ENCODE results near the gene UBTD2. TPM values are rescaled to one million over a fixed set of nuclear protein-coding genes. Genes with fewer than 3 reads are reported as not detected.

UBTD2 gene
- total RNA-seq, 2 donors from 2014 or later = 16.1 to 17.8 TPM

DNA sequence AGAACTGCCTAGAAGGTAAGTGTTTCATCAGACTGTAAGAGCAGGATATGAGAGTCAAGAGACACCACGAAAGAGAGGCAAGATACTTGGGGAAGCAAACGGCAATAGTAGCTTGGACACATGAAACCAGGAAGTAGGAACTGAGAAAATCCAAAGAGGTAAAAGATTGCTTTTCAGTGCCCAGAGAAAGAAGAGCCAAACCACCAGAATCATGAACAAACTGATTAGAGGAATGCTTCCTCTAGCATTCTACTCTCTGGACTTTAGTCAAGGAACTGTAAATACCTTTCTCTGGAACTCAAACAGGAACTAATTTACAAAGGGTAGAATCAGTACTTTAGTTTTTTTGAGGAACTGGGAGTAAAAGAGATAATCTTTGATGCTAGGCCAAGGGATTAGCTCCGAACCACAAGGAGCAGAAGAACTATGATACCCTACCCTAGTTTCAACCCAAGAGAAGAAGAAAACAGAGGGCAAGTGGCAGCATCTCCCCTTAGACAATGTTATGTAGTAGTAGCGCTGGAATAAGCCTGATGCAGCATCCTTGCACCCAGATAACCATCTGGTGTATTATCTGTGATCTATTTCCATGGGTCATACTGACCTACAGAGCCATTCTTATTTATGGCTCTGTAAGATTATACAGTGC, 48.3 kb downstream of the UBTD2 start:
- no peak for ATAC-seq (ENCODE audit: insufficient number of reproducible peaks, low FRiP score, low read depth)
- no peak for DNase-seq (ENCODE audit: low spot score)
- Histone ChIP-seq H3K36me3 (peaks cover 14% of the 10 kb centered on the region), H3K27me3 (replicated peaks; ENCODE audit: insufficient read depth) (no peaks in the 10 kb centered on the region), H3K9me3 (no peaks in the 10 kb centered on the region), H3K4me3 (no peak overlapping the region), H3K27ac (no peak overlapping the region), H3K4me1 (ENCODE audit: control insufficient read depth in 1 of 2, low read depth in 2 of 2) (peaks cover 0 to 8% of the 10 kb centered on the region in 2 donors)
- TF ChIP-seq, protein P1, sequence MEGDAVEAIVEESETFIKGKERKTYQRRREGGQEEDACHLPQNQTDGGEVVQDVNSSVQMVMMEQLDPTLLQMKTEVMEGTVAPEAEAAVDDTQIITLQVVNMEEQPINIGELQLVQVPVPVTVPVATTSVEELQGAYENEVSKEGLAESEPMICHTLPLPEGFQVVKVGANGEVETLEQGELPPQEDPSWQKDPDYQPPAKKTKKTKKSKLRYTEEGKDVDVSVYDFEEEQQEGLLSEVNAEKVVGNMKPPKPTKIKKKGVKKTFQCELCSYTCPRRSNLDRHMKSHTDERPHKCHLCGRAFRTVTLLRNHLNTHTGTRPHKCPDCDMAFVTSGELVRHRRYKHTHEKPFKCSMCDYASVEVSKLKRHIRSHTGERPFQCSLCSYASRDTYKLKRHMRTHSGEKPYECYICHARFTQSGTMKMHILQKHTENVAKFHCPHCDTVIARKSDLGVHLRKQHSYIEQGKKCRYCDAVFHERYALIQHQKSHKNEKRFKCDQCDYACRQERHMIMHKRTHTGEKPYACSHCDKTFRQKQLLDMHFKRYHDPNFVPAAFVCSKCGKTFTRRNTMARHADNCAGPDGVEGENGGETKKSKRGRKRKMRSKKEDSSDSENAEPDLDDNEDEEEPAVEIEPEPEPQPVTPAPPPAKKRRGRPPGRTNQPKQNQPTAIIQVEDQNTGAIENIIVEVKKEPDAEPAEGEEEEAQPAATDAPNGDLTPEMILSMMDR (IDR thresholded peaks at IDR 0.05) = no peak

DNA sequence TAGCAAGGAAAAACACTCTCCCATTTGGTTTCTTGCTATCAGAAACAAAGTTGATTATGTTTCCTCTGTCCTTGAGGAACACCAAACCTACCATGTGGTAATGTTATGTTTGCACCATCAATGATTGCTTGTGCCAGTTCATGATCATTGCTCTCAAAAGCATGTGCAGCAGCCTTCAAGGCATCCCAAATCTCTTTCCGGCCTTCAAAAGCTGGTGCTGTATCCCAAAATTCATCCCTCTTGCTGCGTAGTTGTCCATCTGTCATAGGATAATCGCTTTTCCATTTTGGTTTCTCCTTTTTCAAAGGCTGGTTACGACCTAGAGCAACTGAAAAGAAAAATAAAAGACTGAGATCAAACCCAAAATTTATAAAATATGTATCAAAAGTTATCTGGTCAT, 49.5 kb downstream of the UBTD2 start:
- Histone ChIP-seq H3K36me3 (peaks cover 14% of the 10 kb centered on the region), H3K27me3 (replicated peaks; ENCODE audit: insufficient read depth) (no peaks in the 10 kb centered on the region), H3K27ac (no peak overlapping the region), H3K9me3 (no peaks in the 10 kb centered on the region), H3K4me1 (ENCODE audit: control insufficient read depth in 1 of 2, low read depth in 2 of 2) (peaks cover 0 to 8% of the 10 kb centered on the region in 2 donors), H3K4me3 (no peak overlapping the region)
- DNase-seq (ENCODE audit: low spot score) = no peak
- TF ChIP-seq, protein P1 (IDR thresholded peaks at IDR 0.05) = no peak
- no peak for ATAC-seq (ENCODE audit: insufficient number of reproducible peaks, low FRiP score, low read depth)

DNA sequence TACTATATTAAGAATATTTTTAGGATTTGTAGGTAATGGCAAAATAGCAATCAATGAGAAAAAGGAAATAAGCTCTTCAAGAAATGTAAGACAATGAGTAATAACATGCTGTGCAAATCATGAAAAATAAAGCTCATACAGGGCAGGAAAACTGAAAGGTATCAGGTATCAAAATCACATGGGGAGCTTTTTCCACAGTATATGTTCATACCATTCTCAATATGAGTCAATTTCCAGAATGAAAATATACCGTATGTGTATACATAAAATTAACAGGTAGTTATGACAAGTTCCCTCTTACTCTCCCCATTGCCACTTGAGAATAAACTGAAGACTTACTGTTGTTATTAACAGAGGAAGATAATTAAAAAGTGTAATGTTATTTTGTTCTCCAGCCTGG, 53.7 kb downstream of the UBTD2 start:
- H3K4me1 ChIP-seq (ENCODE audit: control insufficient read depth in 1 of 2, low read depth in 2 of 2) = no peaks in the 10 kb centered on the region
- TF ChIP-seq, protein P1 (IDR thresholded peaks at IDR 0.05) = no peak
- no peak overlapping the region for H3K27ac ChIP-seq
- no peaks in the 10 kb centered on the region for H3K27me3 ChIP-seq (replicated peaks; ENCODE audit: insufficient read depth)
- H3K4me3 ChIP-seq = no peak overlapping the region
- peaks cover 14% of the 10 kb centered on the region for H3K36me3 ChIP-seq
- no peaks in the 10 kb centered on the region for H3K9me3 ChIP-seq
- ATAC-seq (ENCODE audit: insufficient number of reproducible peaks, low FRiP score, low read depth) (no peak), DNase-seq (ENCODE audit: low spot score) (no peak)

DNA sequence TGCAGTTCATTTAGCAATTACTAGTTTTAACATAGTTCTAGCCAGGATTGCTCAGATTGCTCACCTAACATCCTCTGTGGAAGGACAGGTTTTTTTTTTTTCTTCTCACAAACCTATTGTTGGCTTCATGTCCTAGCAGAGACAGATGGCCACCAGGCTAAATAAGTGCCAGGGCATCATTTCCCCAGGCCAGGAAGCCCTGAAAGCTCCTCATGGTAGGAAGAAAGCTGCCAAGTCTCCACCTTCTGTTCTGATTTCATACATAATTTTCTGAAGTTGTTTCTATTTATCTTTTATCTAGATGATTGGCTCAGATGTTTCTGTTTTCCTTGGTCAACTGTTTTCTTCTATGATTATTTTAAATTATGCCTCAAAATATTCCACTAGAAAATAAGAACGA, 58.6 kb downstream of the UBTD2 start:
- TF ChIP-seq, protein P1 (IDR thresholded peaks at IDR 0.05) = no peak
- DNase-seq (ENCODE audit: low spot score) = no peak
- Histone ChIP-seq H3K27ac (no peak overlapping the region), H3K9me3 (no peaks in the 10 kb centered on the region), H3K36me3 (peaks cover 3% of the 10 kb centered on the region), H3K27me3 (replicated peaks; ENCODE audit: insufficient read depth) (no peaks in the 10 kb centered on the region), H3K4me3 (no peak overlapping the region), H3K4me1 (ENCODE audit: control insufficient read depth in 1 of 2, low read depth in 2 of 2) (no peaks in the 10 kb centered on the region)
- no peak for ATAC-seq (ENCODE audit: insufficient number of reproducible peaks, low FRiP score, low read depth)

DNA sequence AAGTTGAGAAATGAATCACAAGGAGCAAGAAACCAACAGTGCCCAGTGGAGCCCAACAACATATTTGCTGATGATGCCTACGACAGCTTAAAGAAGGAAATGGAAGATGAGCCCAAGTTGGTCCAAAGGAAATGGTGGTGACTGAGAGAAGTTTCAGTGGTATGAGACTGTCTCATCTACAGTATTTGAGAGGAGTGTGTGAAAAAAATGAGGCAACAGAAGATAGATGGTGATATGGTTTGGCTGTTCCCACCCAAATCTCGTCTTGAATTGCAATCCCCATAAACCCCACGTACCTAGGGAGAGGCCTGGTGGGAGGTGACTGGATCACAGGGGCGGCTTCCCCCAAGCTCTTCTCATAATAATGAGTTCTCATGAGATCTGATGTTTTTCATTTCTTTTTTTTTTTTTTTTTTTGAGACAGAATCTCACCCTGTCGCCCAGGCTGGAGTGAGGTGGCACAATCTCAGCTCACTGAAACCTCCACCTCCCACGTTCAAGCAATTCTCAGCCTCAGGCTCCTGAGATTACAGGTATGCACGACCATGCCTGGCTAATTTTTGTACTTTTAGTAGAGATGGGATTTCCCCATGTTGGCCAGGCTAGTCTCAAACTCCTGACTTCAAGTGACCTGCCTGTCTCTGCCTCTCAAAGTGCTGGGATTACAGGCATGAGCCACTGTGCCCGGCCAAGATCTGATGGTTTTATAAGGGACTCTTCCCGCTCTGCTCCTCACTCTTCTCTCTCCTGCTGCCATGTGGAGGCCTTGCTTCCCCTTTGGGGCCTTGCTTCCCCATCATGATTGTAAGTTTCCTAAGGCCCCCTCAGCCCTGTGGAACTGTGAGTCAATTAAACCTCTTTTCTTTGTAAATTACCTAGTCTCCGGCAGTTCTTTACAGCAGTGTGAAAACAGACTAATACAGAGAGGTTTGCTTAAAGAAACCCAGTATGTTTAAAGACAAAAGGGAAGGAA, 59.4 kb downstream of the UBTD2 start:
- TF ChIP-seq, protein P1 (IDR thresholded peaks at IDR 0.05) = no peak
- Histone ChIP-seq H3K9me3 (peaks cover 5% of the 10 kb centered on the region), H3K27ac (no peak overlapping the region), H3K4me1 (ENCODE audit: control insufficient read depth in 1 of 2, low read depth in 2 of 2) (no peaks in the 10 kb centered on the region), H3K36me3 (peaks cover 3% of the 10 kb centered on the region), H3K27me3 (replicated peaks; ENCODE audit: insufficient read depth) (no peaks in the 10 kb centered on the region), H3K4me3 (no peak overlapping the region)
- ATAC-seq (ENCODE audit: insufficient number of reproducible peaks, low FRiP score, low read depth) = no peak
- no peak for DNase-seq (ENCODE audit: low spot score)

Measured in thoracic aorta (tissue), 2 donors.